GM12864 (cell line): ENCODE results near the gene MAGI2.

Source experiments
- DNase-seq: peaks from one replicate; pipeline ENCODE4 v3.0.0-alpha.2; 2011; ENCODE audit warnings: low read depth
- H3K4me3 ChIP-seq: 2 replicates; pipeline ENCODE4 v1.5.1; 2011; ENCODE audit warnings: mild to moderate bottlenecking, low read depth, low read length, control low read depth
- TF ChIP-seq, protein P1 (sequence below): IDR thresholded peaks from 2 replicates; pipeline ENCODE4 v1.5.1; 2011; ENCODE audit warnings: low read depth, mild to moderate bottlenecking, moderate library complexity, low read length, control low read depth, inconsistent platforms; ENCODE audit errors: missing control alignments

Gene MAGI2

GRCh38 chr7:78159545-78159944 lies 1293.9 kb downstream of the MAGI2 start:
- H3K4me3 ChIP-seq = no peak overlapping the region
- no peak for DNase-seq
- TF ChIP-seq, protein P1, sequence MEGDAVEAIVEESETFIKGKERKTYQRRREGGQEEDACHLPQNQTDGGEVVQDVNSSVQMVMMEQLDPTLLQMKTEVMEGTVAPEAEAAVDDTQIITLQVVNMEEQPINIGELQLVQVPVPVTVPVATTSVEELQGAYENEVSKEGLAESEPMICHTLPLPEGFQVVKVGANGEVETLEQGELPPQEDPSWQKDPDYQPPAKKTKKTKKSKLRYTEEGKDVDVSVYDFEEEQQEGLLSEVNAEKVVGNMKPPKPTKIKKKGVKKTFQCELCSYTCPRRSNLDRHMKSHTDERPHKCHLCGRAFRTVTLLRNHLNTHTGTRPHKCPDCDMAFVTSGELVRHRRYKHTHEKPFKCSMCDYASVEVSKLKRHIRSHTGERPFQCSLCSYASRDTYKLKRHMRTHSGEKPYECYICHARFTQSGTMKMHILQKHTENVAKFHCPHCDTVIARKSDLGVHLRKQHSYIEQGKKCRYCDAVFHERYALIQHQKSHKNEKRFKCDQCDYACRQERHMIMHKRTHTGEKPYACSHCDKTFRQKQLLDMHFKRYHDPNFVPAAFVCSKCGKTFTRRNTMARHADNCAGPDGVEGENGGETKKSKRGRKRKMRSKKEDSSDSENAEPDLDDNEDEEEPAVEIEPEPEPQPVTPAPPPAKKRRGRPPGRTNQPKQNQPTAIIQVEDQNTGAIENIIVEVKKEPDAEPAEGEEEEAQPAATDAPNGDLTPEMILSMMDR = no peak

- DNase-seq = no peak
- H3K4me3 ChIP-seq = no peak overlapping the region
- TF ChIP-seq, protein P1 = no peak
Observed at GRCh38 chr7:78153285-78153684, 1300.2 kb downstream of the MAGI2 start.

- no peak for DNase-seq
- H3K4me3 ChIP-seq = no peak overlapping the region
- TF ChIP-seq, protein P1 = no peak
Observed at GRCh38 chr7:78151229-78151628, 1302.2 kb downstream of the MAGI2 start.

DNA sequence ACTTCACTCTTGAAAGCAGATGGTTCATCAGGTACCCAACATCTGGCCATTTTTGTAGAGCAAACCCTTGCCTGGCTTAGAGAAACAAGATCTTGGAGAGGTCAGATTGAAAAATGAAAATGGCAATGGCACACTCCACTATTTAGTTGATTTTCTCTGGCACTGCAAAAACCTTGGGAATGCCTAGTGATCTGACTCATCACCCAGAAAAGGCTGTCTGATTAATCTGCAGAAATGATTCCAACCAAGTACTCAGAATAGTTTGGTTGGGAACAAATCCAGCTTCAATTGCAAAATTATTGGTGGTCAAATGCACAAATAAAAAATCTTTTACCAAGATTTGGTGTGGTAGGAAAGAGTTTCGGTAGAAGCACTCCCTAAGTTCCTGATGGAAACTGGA lies 1303.7 kb downstream of the MAGI2 start:
- H3K4me3 ChIP-seq = no peak overlapping the region
- DNase-seq = no peak
- TF ChIP-seq, protein P1 = no peak

GRCh38 chr7:78148166-78148894 lies 1305.1 kb downstream of the MAGI2 start:
- TF ChIP-seq, protein P1 = no peak
- no peak for DNase-seq
- H3K4me3 ChIP-seq = no peak overlapping the region

DNA sequence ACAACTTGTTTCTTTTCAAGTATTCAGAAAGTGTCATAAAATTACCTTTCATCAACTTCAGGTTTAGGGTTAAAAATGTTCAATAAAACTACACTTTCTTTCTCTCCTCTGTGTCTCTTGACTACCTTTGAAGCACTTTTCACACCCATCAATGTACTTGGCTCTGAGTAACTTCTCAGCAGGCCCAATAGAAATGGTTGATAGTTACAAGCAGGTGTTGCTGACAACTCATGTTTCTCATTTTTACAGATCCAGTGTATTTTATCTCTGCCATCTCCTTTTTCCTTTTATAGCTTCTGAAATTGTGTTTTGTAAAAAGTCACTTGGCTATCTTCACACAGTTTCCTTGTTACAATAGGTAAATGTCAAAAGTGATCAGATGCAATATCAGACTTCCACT lies 1306.9 kb downstream of the MAGI2 start:
- TF ChIP-seq, protein P1 = no peak
- DNase-seq = no peak
- no peak overlapping the region for H3K4me3 ChIP-seq

DNA sequence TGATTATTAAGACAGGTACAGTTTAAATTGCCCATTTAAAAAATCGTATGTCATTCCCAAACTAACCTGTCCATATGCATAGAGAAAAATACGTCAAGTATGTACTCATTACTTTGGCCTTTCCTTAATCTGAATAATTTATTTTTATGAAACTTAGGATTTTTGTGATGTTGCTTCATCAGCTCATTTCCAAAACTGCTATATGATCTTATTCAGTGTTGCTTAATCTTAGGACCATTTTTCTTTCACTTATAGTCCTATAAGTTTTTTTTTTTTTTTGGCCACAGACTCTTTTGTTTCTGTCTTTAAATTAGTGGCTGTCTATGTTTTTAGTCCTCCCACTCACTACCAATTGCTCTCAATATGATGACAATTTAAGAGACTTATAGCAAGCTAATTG lies 1309.8 kb downstream of the MAGI2 start:
- DNase-seq = no peak
- TF ChIP-seq, protein P1 = no peak
- H3K4me3 ChIP-seq = no peak overlapping the region
